Measurements from ENCODE around the gene KCNMB4. TPM values are rescaled to one million over a fixed set of nuclear protein-coding genes. Genes with fewer than 3 reads are reported as not detected.

KCNMB4 gene
- total RNA-seq, 1 experiment from 2014 or later, result 0.13 TPM

DNA sequence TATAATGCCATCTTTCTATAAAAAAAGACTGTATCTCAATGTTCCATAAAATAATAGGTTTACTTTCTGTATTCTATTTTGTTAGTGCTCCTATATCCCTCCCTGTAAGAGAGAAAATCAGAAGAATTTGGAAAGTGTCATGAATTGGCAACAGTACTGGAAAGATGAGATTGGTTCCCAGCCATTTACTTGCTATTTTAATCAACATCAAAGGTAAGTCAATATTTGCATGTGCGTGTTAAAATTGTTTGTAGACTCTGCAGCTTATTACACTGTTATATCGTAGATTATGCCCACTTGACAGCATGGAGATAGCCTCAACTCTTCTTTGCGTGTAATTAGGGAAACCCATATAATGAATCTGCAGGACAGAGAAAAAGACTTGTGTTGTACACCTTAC lies 34.0 kb downstream of the KCNMB4 start:
- ChIA-PET POLR2A (no interaction called here), CTCF (no interaction called here)
- ATAC-seq (no peak), DNase-seq (ENCODE audit: low read depth, low spot score) (no peak)
- in situ Hi-C loops (cut with HindIII; ENCODE audit: low pct_unique_long_range_greater_than_20kb, low sequenced_read_pairs) (no loop called here), intact Hi-C loops (cut with micrococcal nuclease; ENCODE audit: unreplicated experiment) (no loop called here)
- Histone ChIP-seq H3K9me3 (ENCODE audit: control insufficient read depth, insufficient read depth, low read depth, low read length) (no peaks in the 10 kb centered on the region), H3K4me1 (ENCODE audit: control insufficient read depth, insufficient read depth, low read length) (no peaks in the 10 kb centered on the region), H3K27me3 (ENCODE audit: control insufficient read depth, insufficient read depth, low read length) (no peaks in the 10 kb centered on the region), H3K27ac (ENCODE audit: low read length) (no peak overlapping the region), H3K36me3 (ENCODE audit: control insufficient read depth, insufficient read depth, low read length) (no peaks in the 10 kb centered on the region), H3K4me3 (ENCODE audit: low read depth in 2 of 2, low read length in 2 of 2) (no peak overlapping the region)
- TF ChIP-seq SIN3A (IDR thresholded peaks at IDR 0.05; ENCODE audit: borderline replicate concordance, insufficient read depth, low read depth, low read length), result no peak
- no peak for TF ChIP-seq TCF7L2 (IDR thresholded peaks at IDR 0.05; ENCODE audit: low read depth, low read length)
- no peak for TF ChIP-seq POLR2AphosphoS5 (IDR thresholded peaks at IDR 0.05; ENCODE audit: low read depth, low read length)
- no peak for TF ChIP-seq CTCF (IDR thresholded peaks at IDR 0.05)
- TF ChIP-seq REST (IDR thresholded peaks at IDR 0.05; ENCODE audit: insufficient read depth in 1 of 2, low read depth in 2 of 2, low read length in 1 of 2), result no peak
- BruUV-seq (replicated peaks), result no TSS peak

GRCh38 chr12:70402597-70402996 lies 36.5 kb downstream of the KCNMB4 start:
- POLR2A ChIA-PET, result no interaction called here
- ATAC-seq (no peak), DNase-seq (ENCODE audit: low read depth, low spot score) (no peak)
- Histone ChIP-seq H3K27me3 (ENCODE audit: control insufficient read depth, insufficient read depth, low read length) (no peaks in the 10 kb centered on the region), H3K27ac (ENCODE audit: low read length) (no peak overlapping the region), H3K4me3 (ENCODE audit: low read depth in 2 of 2, low read length in 2 of 2) (no peak overlapping the region), H3K4me1 (ENCODE audit: control insufficient read depth, insufficient read depth, low read length) (no peaks in the 10 kb centered on the region), H3K36me3 (ENCODE audit: control insufficient read depth, insufficient read depth, low read length) (no peaks in the 10 kb centered on the region), H3K9me3 (ENCODE audit: control insufficient read depth, insufficient read depth, low read depth, low read length) (no peaks in the 10 kb centered on the region)
- in situ Hi-C loops (cut with HindIII; ENCODE audit: low pct_unique_long_range_greater_than_20kb, low sequenced_read_pairs), result no loop called here
- intact Hi-C loops (cut with micrococcal nuclease; ENCODE audit: unreplicated experiment), result no loop called here
- CTCF ChIA-PET, result interaction anchor here (0.7 kb wide), 2 partner anchors 179 to 502 kb away, joined by 10 read pairs; no protein-coding TSS in a partner anchor
- TF ChIP-seq CTCF (IDR thresholded peaks at IDR 0.05) (no peak), SIN3A (IDR thresholded peaks at IDR 0.05; ENCODE audit: borderline replicate concordance, insufficient read depth, low read depth, low read length) (no peak), REST (IDR thresholded peaks at IDR 0.05; ENCODE audit: insufficient read depth in 1 of 2, low read depth in 2 of 2, low read length in 1 of 2) (no peak)
- no TSS peak for BruUV-seq (replicated peaks)
